Upper lobe of left lung (tissue), 6 donors: ENCODE results near the gene TOP2A. TPM values are rescaled to one million over a fixed set of nuclear protein-coding genes. Genes with fewer than 3 reads are reported as not detected.
A peak's percentile ranks its signal among the peaks of the same experiment; 100 is the strongest.

ENCODE experiments used
- ATAC-seq, 2 donors: fragments of 200-7000 bp; cut with Tn5 transposase; one replicate each; pipeline ENCODE4 v1.9.1; 2022; ENCODE audit warnings: mild to moderate bottlenecking in 2 of 2, moderate library complexity in 2 of 2; ENCODE audit not compliant: low FRiP score in 2 of 2
- DNase-seq, 2 donors: peaks; one replicate each; pipeline ENCODE4 v3.0.0-alpha.2; 2019 to 2020
- H3K27ac ChIP-seq, 4 donors: fragments of 200-600 bp; sonication (generic); one replicate each; pipeline ENCODE4 v1.5.1; 2016 to 2019
- H3K27me3 ChIP-seq, 4 donors: fragments of 200-600 bp; sonication (generic); one replicate each; pipeline ENCODE4 v1.5.1; 2017 to 2019
- H3K36me3 ChIP-seq, 4 donors: fragments of 200-600 bp; sonication (generic); one replicate each; pipeline ENCODE4 v1.5.1; 2016 to 2019
- H3K4me1 ChIP-seq, 4 donors: fragments of 200-600 bp; sonication (generic); one replicate each; pipeline ENCODE4 v1.5.1; 2018 to 2019
- H3K4me3 ChIP-seq, 4 donors: fragments of 200-600 bp; sonication (generic); one replicate each; pipeline ENCODE4 v1.5.1; 2017 to 2019; ENCODE audit warnings: mild to moderate bottlenecking in 2 of 4, moderate library complexity in 1 of 4
- H3K9me3 ChIP-seq, 4 donors: fragments of 200-600 bp; sonication (generic); one replicate each; pipeline ENCODE4 v1.5.1; 2018 to 2019
- CTCF ChIP-seq, 6 experiments: fragments of 450-650 bp in 4 of 6; fragments of 200-600 bp in 2 of 6; sonication (generic) in 2 of 6; IDR thresholded peaks; one replicate each; pipeline ENCODE4 v1.5.1; 2016 to 2019; ENCODE audit warnings: antibody characterized with exemption in 6 of 6
- EP300 ChIP-seq, 4 donors: sonication (generic); formaldehyde crosslinking; IDR thresholded peaks; one replicate each; pipeline ENCODE4 v1.5.1; 2017; ENCODE audit warnings: antibody characterized with exemption in 4 of 4, control low read depth in 2 of 4
- POLR2A ChIP-seq, 4 donors: fragments of 450-650 bp; IDR thresholded peaks; one replicate each; pipeline ENCODE4 v1.5.1; 2016 to 2017; ENCODE audit warnings: antibody characterized with exemption in 4 of 4, mild to moderate bottlenecking in 2 of 4
- POLR2AphosphoS5 ChIP-seq, 2 donors: sonication (generic); formaldehyde crosslinking; IDR thresholded peaks; one replicate each; pipeline ENCODE4 v1.5.1; 2017; ENCODE audit warnings: antibody characterized with exemption in 2 of 2
- WGBS, 2 donors: methylation state at CpG; one replicate each; pipeline ENCODE4 v1.1.5; 2017 to 2018; 5-methylcytosine and 5-hydroxymethylcytosine counted together
- total RNA-seq, 6 donors: library from RNA; depleted of rRNA in 4 of 6; stranded (reverse); fragments of >200 nt in 4 of 6; gene quantifications; one replicate each; pipeline versions ENCODE4 v1.1.0 to v1.2.1, GENCODE V29; 2016 to 2021
- donor health status: DM: no; HTN: no; CAD: no; lungs with moderate emphysema.
- donor health status: DM: no; HTN: yes; CAD: no; lungs with severe emphysema.

The TOP2A gene
- total RNA-seq, 6 donors from 2014 or later = under 0.01 to 14.5 (median 6.2) TPM

- no peak for TF ChIP-seq POLR2AphosphoS5 (IDR thresholded peaks at IDR 0.05)
- TF ChIP-seq POLR2A (IDR thresholded peaks at IDR 0.05) = no peak
- TF ChIP-seq CTCF (IDR thresholded peaks at IDR 0.05) = no peak
- no peak for TF ChIP-seq EP300 (IDR thresholded peaks at IDR 0.05)
- Histone ChIP-seq H3K27me3 (no peaks in the 10 kb centered on the region), H3K36me3 (peaks cover 0 to 2% (median 0%) of the 10 kb centered on the region in 4 donors), H3K27ac (peak overlapping the region in 1 of 4 donors; percentile 18), H3K4me1 (peaks cover 8 to 41% (median 19%) of the 10 kb centered on the region in 4 donors), H3K9me3 (no peaks in the 10 kb centered on the region), H3K4me3 (no peak overlapping the region)
- DNase-seq (peak in 1 of 2 donors; percentile 69), ATAC-seq (no peak)
- 75 to 81% methylated on average over 11 of the region's 11 CpGs for WGBS, 2 donors
Measured at GRCh38 chr17:40463122-40463550, 45.4 kb upstream of the TOP2A start.

- Histone ChIP-seq H3K4me3 (no peak overlapping the region), H3K4me1 (peaks cover 14 to 47% (median 24%) of the 10 kb centered on the region in 4 donors), H3K27me3 (no peaks in the 10 kb centered on the region), H3K27ac (peak overlapping the region in 1 of 4 donors; percentile 18), H3K36me3 (peaks cover 0 to 8% (median 0%) of the 10 kb centered on the region in 4 donors), H3K9me3 (no peaks in the 10 kb centered on the region)
- TF ChIP-seq POLR2A (IDR thresholded peaks at IDR 0.05) (no peak), POLR2AphosphoS5 (IDR thresholded peaks at IDR 0.05) (no peak), EP300 (IDR thresholded peaks at IDR 0.05) (no peak), CTCF (IDR thresholded peaks at IDR 0.05) (no peak)
- WGBS, 2 donors = 56 to 69% methylated on average over 6 to 9 of the region's 9 CpGs
- DNase-seq = no peak
- ATAC-seq = peak in 1 of 2 donors; percentile 2
Measured at GRCh38 chr17:40462343-40463121, 44.8 kb upstream of the TOP2A start.

- peak in 1 of 2 donors; percentile 2 for ATAC-seq
- TF ChIP-seq CTCF (IDR thresholded peaks at IDR 0.05) (no peak), POLR2AphosphoS5 (IDR thresholded peaks at IDR 0.05) (no peak), EP300 (IDR thresholded peaks at IDR 0.05) (no peak), POLR2A (IDR thresholded peaks at IDR 0.05) (no peak)
- peaks cover 0 to 15% (median 2%) of the 10 kb centered on the region in 4 donors for H3K36me3 ChIP-seq
- WGBS, 2 donors = 69 to 75% methylated on average over 9 to 12 of the region's 12 CpGs
- peaks cover 21 to 54% (median 29%) of the 10 kb centered on the region in 4 donors for H3K4me1 ChIP-seq
- no peak for DNase-seq
- no peak overlapping the region for H3K4me3 ChIP-seq
- no peaks in the 10 kb centered on the region for H3K9me3 ChIP-seq
- no peaks in the 10 kb centered on the region for H3K27me3 ChIP-seq
- H3K27ac ChIP-seq = peak overlapping the region in 2 of 4 donors; percentile 12 to 24
Measured at GRCh38 chr17:40461732-40462342, 44.1 kb upstream of the TOP2A start.

- Histone ChIP-seq H3K4me1 (peaks cover 28 to 56% (median 33%) of the 10 kb centered on the region in 4 donors), H3K9me3 (no peaks in the 10 kb centered on the region), H3K27me3 (no peaks in the 10 kb centered on the region), H3K27ac (peak overlapping the region in 1 of 4 donors; percentile 24), H3K4me3 (no peak overlapping the region), H3K36me3 (peaks cover 5 to 22% (median 5%) of the 10 kb centered on the region in 4 donors)
- DNase-seq = no peak
- no peak for TF ChIP-seq CTCF (IDR thresholded peaks at IDR 0.05)
- no peak for TF ChIP-seq POLR2A (IDR thresholded peaks at IDR 0.05)
- TF ChIP-seq EP300 (IDR thresholded peaks at IDR 0.05) = no peak
- TF ChIP-seq POLR2AphosphoS5 (IDR thresholded peaks at IDR 0.05) = no peak
- 71 to 75% methylated on average over 5 to 9 of the region's 9 CpGs for WGBS, 2 donors
- peak in 1 of 2 donors; percentile 7 for ATAC-seq
Measured at GRCh38 chr17:40460968-40461731, 43.5 kb upstream of the TOP2A start.
